GM19025 (cell line): ENCODE measurements around the gene RPS15.

ENCODE experiments used
- ATAC-seq: cut with Tn5 transposase; IDR thresholded peaks from one replicate; pipeline ENCODE4 v1.9.1; 2021; ENCODE audit warnings: mild to moderate bottlenecking, low read depth, moderate library complexity; ENCODE audit not compliant: unreplicated experiment

Gene RPS15

GRCh38 chr19:1438035-1438932 is at the start of gene RPS15:
Gene RPS15 (plus strand): TSS chr19:1438396. CDS start chr19:1438426, 30 bp downstream.
- peak; percentile 64 for ATAC-seq

DNA sequence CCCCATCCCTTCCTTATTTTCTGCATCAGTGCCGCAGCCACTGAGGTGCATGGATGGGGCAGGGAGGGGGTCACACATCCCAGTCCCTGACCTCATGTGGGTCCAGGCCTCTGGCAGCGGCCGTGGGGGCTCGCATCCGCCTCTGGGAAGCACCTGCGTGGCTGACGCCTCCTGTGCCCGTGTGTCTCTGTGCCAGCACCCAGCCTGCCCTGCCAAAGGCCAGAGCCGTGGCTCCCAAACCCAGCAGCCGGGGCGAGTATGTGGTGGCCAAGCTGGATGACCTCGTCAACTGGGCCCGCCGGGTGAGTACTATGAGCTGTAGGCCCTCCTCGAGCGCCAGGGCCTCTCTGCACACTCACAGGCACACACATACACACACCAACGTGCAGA is 49.6 kb upstream of the RPS15 start:
- no peak for ATAC-seq

- ATAC-seq, result no peak
Observed at GRCh38 chr19:1389033-1389940, 48.9 kb upstream of the RPS15 start.

DNA sequence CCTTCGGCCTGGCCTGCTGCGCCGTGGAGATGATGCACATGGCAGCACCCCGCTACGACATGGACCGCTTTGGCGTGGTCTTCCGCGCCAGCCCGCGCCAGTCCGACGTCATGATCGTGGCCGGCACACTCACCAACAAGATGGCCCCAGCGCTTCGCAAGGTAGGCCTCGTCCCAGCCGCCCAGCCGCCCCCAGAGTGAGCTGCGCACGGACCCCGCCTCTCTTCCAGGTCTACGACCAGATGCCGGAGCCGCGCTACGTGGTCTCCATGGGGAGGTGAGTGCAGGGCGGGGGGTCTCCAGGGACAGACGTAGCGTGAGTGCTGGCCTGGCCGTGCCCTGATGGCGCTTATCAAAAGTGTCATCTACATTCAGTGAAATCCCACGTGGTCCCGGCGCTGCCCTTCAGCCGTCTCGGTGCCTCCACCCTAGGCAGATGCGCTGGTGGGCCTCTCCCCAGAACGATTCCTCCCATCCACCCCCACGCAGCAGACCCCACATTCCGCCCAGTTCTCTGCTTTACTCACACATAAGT is 47.2 kb upstream of the RPS15 start:
- ATAC-seq, result no peak

GRCh38 chr19:1392407-1392806 is 45.8 kb upstream of the RPS15 start:
- no peak for ATAC-seq

DNA sequence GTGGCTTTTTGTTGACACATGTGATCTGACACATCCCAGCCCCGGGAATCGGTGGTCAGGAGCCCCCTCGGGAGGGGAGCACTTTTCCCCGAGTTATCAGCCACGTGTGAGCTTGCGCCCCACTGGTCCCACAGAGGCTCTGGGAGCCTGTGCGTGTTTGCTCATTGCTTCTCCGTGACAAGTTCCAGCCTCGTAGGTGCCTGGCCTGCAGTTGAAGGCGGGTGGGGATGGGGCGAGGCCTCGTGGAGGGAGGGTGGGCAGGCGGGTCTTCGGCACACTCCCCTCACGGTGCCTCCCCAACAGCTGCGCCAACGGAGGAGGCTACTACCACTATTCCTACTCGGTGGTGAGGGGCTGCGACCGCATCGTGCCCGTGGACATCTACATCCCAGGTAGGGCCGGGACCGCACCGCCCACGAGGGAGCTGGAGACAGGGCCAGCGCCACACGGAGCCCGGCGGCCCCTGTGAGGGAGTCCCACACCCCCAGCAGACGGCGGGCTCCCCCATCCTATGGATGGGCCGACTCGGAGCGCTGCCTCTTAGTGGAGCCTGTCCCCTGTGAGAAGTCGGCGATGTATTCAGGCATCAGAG is 45.2 kb upstream of the RPS15 start:
- no peak for ATAC-seq

DNA sequence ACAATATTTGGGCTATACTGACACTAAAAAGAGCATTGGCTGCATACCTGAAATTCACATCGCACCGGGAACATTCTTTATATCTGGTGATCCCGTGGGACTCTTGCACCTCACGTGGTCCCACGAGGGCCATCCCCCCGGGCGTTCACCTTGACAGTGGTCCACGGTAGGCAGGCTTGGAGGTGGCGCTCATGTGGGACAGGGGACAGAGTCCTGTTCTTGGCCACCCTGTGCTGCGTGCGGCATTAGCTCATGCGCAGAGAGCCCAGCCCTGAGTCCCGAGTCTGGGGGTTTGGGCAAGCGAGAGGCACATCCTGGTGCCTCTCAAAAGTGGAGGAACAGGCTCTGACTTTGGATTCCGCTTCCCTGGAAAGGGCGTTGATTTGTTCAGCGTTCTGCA is 44.4 kb upstream of the RPS15 start:
- ATAC-seq, result no peak

DNA sequence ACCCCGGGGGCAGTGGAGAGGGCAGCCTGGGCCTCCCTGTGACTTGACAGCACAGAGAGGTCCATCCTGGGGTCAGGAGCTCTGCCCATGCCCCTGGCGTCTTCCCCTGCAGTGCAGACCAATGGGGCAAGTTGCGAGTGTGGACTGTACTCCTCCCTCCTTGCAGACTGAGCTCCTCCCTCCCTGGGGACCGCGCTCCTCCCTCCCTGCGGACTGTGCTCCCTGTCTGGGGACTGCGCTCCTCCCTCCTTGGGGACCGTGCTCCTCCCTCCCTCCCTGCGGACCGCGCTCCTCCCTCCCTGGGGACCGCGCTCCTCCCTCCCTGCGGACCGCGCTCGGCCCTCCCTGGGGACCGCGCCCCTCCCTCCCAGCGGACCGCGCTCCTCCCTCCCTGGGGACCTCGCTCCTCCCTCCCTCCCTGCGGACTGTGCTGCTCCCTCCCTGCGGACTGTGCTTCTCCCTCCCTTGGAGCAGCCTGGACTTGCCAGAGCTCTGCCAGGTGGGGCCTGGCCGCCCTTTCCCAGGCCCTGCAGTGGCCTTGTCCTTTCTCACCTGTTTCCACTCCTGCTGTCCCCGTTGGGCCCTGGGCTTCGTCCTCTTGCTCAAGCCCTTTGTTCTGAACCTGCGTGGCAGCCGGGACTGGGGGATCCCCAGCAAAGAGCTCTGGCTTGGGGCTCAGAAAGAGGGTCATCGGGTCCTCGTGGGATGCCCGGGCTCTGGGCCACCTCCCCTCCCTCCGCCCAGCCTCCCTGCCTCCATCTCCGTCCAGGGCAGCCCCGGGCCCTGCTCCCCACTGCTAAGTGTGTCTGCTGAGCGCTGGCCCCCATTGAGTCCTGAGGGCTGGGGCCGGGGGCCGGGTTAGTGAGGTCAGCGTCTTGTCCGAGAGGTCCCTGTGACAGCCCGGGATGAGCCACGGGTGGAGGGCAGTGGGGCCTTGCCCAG is 43.7 kb upstream of the RPS15 start:
- no peak for ATAC-seq

DNA sequence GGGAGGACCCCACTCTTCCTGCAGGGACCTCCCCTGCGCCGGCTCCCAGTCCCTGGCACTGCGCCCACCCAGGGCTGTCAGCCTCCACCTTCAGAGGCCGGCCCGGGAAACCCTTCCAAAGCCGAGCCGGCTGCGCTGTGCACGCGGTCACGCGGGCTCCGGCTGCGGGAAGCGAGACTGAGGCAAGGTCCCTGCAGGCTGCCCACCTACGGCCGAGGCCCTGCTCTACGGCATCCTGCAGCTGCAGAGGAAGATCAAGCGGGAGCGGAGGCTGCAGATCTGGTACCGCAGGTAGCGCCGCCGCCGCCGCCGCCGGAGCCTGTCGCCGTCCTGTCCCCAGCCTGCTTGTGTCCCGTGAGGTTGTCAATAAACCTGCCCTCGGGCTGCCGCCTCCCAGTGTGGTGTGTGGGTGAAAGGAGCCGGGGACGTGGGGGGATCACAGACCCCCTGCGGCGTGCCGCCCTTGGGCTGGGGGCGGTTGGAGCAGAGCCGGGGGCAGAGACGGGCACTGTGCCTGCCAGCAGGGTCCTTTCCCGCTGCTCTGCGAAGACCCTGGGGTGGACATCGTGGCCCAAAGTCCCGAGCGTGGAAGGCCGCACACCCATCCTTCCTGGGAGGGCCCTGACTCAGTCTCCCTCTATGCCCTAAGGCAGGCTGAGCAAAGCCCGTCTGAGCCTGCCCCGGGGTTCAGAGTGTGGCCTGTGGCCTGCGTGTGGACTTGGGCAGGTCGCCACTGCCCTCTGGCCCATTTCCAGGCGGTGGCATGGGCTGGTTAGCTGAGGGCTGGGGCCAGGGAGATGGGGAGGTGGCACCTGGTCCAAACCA is 42.8 kb upstream of the RPS15 start:
- ATAC-seq, result no peak

GRCh38 chr19:1396019-1396767 is 42.0 kb upstream of the RPS15 start:
- no peak for ATAC-seq

DNA sequence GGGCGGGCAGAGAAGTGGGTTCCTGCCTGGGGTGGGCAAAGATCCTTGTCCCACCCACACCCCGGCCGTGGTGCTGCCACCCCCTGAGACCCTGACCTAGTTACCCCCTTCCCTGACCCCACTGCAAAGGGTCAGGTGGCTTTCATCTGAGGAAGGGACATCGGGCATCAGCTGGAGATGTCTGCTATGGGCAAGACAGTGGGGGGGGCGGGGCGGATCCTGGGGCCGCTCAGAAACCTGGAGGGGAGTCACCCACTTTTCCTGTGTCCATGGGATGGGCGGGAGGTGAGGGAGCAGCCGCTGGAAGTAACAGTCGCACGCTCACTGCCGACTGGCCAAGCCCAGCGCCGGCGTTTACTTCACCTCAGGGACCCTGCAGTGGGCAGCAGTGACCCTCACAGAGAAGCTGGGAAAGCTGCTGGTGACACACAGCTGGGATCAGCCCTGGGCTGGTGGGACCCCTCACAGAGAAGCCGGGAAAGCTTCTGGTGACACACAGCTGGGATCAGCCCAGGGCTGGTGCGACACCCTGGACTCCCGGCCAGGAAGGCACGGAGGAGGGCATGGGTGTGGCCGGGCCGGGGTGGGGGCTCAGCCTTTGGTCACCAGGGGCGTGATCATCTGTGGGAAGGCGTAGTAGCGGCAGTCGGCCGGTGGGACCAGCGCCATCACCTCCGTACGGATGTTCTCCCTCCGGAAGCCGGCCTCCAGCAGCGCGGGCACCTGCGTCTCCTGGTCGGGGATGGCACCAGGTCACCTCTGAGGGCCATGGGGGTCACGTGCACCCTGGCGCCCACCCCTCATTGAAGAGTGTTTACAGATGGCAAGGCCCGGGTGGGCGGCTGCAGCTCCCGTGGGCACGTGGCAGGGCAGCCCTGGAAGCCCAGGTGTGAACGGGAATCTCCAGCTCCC is 41.2 kb upstream of the RPS15 start:
- no peak for ATAC-seq

GRCh38 chr19:1397838-1398237 is 40.4 kb upstream of the RPS15 start:
- ATAC-seq, result no peak

DNA sequence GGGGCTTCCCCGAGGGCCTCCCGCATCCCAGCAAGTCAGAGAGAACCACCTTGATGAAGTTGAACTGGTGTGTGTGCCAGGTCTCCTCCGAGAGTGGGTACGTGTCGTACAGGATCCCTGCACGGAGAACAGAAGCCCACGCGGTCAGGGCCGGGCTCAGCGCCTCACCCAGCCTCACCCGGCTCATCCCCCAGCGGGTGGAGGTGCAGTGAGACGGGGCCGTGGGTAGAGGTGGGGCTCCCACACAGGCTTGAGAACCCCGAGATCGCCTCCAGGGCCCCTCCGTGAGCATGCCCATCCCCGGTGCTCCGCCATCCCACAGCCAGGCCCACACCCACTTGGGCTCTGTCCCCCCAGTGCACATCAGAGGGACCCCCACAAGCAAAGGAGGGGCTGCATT is 39.1 kb upstream of the RPS15 start:
- ATAC-seq, result no peak

GRCh38 chr19:1399745-1400144 is 38.5 kb upstream of the RPS15 start:
- no peak for ATAC-seq

DNA sequence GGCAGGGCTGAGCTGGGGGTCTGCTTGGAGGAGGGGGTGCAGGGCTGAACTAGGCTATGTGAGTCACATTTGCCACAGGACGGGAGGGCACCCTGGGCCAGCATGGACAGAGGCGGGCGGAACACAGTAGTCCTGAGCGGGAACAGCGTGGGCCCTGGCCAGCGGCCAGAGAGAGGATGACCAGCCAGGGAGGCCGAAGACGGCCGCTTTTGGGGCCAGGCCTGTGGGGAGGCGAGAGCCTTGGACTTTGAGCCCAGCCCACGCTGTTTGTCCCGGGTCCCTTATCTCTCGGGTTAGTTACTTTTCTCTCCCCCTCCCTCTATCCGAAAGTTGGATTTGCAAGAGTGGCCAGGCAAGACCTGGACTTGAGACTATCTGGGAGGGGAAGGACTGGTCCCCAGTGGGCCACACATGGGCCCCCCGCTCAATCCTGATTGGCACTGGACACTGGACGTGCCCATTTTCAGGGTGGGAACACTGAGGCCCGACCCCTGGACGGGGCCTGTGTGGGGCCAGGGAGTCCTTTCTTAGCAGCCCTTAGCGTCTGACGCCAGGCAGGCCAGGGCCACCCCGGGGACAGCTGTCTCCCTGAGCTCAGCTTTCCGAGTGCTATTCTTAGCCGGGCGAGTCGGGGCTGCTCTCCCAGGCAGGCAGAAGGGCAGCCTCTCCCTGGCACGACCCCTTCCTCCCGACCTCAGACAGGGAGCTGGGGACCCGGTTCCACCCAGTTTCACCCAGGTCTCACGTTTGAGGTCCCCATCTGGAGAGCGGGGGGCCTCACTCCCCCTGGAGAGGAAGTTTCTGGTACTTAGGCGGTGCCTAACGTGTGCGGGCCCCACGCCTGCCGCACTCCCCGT is 37.7 kb upstream of the RPS15 start:
- no peak for ATAC-seq
